ENCODE data around the gene LARP6.

Gene LARP6

GRCh38 chr15:70793694-70794093 lies 60.3 kb downstream of the LARP6 start:
- no peak for DNase-seq

GRCh38 chr15:70792171-70792573 lies 61.8 kb downstream of the LARP6 start:
- DNase-seq: peak; percentile 68

- no peak for DNase-seq
Measured at GRCh38 chr15:70791259-70791658, 62.7 kb downstream of the LARP6 start.

GRCh38 chr15:70789213-70789612 lies 64.7 kb downstream of the LARP6 start:
- DNase-seq: no peak

- no peak for DNase-seq
Measured at GRCh38 chr15:70788114-70789049, 65.6 kb downstream of the LARP6 start.

GRCh38 chr15:70786996-70787395 lies 67.0 kb downstream of the LARP6 start:
- DNase-seq: no peak

GRCh38 chr15:70783610-70784022 lies 70.3 kb downstream of the LARP6 start:
- peak; percentile 63 for DNase-seq

- no peak for DNase-seq
Measured at GRCh38 chr15:70783041-70783440, 70.9 kb downstream of the LARP6 start.

GRCh38 chr15:70781236-70781635 lies 72.7 kb downstream of the LARP6 start:
- no peak for DNase-seq

All from amniotic stem cell (primary cell).